ENCODE data around the gene CPSF4.

The CPSF4 gene

GRCh38 chr7:99485094-99485493 lies 46.4 kb downstream of the CPSF4 start:
- DNase-seq = no peak

DNA sequence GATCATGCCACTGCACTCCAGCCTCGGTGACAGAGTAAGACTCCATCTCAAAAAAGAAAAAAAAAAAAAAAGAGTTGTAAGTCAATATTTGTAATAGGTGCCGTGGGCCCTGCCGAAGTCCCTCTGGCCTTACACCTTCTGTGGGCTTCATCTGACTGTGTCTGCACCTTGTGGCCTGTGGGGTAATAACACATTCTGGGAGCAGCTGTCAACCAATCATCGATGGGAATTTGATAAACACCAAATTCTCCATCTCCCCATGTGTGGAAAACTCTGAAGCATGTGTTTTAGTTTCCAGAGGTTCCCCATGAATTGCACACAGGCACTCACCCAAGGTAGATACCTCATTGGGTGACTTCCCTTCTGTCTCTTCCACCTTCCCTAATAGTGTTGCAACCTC lies 50.5 kb downstream of the CPSF4 start:
- no peak for DNase-seq

DNA sequence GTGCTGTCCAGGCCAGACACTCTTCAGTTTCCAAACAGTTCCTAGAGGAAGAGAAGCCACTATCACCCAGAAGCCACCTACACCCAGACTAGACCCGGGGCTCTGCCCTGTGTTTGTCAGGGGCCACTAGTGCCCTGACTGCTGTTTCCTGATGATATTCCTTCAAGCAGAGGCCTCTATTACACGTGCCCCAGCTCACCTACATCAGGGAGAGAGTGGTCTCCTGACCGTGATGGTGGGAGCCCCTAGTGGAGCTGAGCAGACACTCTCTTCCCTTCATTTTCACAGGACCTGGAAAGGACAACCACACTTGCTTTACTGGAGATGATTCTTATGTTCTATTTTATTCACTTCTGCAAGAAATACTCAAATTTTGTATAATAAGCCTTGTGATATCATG lies 52.1 kb downstream of the CPSF4 start:
- no peak for DNase-seq

- no peak for DNase-seq
Observed at GRCh38 chr7:99493823-99494222, 55.1 kb downstream of the CPSF4 start.

GRCh38 chr7:99497766-99498545 lies 59.2 kb downstream of the CPSF4 start:
- DNase-seq = no peak

- DNase-seq = no peak
Observed at GRCh38 chr7:99498546-99498944, 59.8 kb downstream of the CPSF4 start.

DNA sequence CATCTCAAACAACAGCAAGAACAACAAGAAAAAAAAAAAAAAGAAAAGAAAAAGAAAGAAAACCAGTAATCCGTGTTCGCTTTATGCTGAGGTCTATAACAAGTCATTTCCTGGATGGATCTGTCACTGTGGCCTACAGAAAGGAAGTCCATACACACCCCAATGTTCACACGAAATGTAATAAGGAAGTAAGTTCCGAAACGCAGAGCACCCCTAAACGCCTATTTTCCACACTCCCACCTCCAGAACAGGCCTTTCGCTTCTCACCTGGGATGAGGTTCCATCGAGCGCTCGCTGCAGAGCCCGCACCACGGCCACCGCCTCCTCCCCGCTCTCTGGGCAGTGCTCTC lies 60.6 kb downstream of the CPSF4 start:
- DNase-seq = no peak

GRCh38 chr7:99499721-99500636 lies 61.2 kb downstream of the CPSF4 start, which contains the start of gene ZNF394:
Gene ZNF394 (minus strand): TSS chr7:99500281. CDS start chr7:99500093, 188 bp downstream.
- peak; percentile 51 to 94 (median 86) for DNase-seq

DNA sequence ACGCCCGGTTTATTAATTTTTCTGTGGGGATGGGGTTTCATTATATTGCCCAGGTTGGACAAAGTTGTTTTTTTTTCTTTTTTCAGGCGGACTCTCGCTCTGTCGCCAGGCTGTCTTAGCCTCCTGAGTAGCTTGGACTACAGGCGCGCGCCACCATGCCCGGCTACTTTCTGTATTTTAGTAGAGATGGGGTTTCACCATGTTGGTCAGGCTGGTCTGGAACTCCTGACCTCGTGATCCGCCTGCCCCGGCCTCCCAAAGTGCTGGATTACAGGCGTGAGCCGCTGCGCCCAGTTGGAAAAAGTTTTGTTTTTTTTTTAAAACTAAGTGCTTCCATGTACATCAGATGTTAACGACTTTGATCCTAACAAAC lies 61.9 kb downstream of the CPSF4 start:
- DNase-seq = no peak

- peak in 1 of 56 donors; percentile 1 for DNase-seq
Observed at GRCh38 chr7:99501236-99501635, 62.5 kb downstream of the CPSF4 start.

- DNase-seq = peak in 11 of 56 donors; percentile 94 to 98 (median 97)
Observed at GRCh38 chr7:99504281-99504602, 65.5 kb downstream of the CPSF4 start.

DNA sequence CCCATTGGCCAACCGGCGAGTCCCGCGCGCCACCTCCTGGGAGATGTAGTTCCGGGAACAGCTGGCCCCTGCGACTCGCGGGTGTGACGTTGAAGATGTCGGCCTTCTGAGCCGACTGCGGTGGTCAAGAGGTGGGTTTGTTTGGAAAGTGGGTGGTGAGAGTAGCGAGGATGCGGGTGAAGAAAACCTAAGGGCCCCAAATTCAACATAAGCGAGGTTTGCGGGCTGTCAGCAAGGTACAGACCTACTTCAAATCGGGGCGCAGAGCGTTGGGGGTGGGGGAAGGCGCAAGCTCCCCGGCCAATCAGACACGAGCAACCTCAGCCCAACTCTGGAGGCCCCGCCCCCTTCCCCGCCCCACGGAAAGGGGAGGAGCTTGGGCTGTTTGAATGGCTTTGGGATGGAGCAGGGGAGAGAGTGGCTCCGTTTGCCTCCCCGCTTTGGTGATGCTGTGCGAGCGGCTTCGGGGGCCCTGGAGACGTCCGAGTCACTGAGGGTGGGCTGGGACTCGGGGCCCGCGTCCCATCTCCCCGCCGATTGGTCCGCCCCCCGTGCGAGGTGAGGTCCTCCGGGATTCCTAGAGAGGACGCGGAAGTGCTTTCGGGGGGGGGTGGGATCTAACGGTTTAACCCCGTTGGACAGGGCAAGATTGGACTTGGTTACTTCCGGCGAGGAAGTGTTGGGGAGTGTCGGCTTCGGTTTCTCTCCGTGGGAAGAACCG lies 66.0 kb downstream of the CPSF4 start, which contains the start of gene ZKSCAN5:
Gene ZKSCAN5, plus strand, starts transcription at position 60 of the 721 bp plus-strand sequence. CDS start 1,383 bp downstream, outside the sequence.
- peak; percentile 89 to 100 (median 98) for DNase-seq

GRCh38 chr7:99505324-99505662 lies 66.5 kb downstream of the CPSF4 start:
- DNase-seq = no peak

Data from amygdala (tissue), 56 donors.